Activated CD8-positive, alpha-beta memory T cell treated with anti-CD3 and anti-CD28 coated beads, Interleukin-2, amount 50 U/mL, for 48 hours (primary cell): ENCODE measurements around the gene TCF4.

Experiments used
- DNase-seq: peaks from one replicate; pipeline ENCODE4 v3.0.0-alpha.2; 2020

TCF4 gene

DNA sequence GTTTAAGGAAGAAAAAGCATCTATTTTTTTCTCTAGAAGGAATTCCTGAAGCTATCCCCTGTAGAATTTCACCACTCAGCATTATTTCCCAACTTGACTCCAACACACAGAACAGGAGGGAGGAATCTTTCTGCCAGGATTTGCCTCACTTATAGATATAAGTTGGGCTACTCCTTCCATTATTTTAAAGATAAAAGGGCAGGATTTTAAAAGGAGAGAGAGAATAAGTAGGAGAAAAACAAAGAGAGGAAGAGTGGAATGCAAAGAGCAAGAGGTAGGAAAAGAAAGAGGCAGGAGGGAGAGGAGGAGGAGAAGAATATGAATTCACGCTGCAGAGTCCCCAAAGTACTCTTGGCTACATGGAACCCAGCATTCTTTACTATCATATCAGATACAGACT, 182.5 kb downstream of the TCF4 start:
- DNase-seq = no peak

DNA sequence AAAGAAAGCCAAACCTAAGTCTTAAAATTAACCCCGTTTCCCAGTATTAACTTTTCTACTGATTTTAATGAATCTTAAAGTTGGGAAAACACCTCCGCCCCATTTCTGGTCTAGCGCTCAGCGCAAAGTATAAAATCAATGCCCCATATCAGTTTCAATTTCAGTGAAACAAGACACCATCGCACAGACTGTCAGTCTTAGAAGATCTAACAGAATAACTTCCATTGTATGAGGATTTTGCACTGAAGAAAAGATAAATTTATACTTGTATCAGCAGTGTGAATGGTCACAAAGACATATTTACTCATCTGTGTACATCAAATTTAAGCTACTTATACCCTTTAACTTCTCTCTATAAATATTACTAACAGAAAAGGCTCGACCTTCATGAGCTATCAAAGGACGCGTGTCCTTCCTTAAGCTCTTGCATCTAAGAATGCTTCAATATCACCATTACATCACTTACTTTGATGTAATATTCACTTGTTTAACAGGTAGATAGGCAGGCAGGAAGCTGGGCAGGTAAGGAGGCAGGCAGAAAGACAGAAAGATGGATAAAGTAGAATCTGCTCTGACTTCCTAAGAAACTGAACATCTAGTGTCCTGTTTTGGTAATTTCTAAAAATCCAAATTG, 183.0 kb downstream of the TCF4 start:
- DNase-seq = no peak

DNA sequence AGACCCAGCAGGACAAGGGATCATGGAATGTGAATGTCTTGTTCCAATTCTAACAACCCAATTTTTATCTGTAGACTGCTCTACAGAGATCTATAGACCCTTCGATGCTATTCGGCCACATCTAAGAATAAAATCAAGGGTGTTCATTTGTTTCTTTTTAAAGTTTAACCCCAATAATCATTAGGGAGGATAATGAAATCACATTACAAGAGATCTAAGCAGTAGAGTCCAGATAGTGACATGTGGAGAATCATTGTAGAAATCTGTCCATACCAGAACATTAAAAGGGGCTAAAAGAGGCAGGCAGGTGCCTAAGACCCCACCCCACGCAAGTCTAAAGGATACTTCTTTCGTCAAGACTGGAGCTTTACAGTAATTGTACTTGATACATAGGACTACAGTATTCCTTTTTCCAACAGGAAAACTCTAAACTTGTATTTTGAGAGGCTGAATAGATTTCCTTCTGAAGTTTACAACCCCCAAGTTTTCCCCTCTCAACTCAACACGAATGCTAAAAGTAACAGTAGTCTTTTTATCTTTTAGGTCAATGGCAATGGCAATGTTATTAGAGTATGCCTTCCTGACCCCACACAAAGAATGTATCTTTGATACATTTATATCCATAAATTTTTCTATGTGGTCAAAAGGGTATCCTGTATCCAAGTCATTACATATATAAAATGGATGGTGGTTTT, 183.7 kb downstream of the TCF4 start:
- DNase-seq = no peak

DNA sequence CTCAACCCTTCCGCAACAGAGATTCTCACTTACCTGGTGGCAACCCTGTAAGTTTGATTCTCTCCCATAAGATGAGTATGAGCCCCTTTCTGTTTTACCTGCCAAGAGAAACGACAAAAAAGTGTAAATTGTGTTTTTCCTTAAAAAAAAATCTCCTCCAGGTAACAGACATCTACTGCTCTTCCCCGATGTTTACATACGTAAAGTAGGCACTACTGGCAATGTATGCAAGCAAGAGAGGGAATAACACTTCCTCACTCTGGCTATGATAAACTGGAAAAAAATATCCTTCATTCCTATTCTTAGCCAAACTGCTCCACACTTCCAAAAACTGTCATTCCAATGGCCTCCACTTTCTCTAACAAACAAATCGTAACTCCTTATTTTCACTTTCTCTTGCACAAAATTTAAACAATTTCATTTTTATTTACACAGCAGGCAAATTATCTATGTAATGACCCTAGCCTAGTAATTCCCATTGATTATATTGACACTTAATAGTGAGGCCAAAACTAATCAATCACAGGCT, 184.5 kb downstream of the TCF4 start:
- DNase-seq = no peak

DNA sequence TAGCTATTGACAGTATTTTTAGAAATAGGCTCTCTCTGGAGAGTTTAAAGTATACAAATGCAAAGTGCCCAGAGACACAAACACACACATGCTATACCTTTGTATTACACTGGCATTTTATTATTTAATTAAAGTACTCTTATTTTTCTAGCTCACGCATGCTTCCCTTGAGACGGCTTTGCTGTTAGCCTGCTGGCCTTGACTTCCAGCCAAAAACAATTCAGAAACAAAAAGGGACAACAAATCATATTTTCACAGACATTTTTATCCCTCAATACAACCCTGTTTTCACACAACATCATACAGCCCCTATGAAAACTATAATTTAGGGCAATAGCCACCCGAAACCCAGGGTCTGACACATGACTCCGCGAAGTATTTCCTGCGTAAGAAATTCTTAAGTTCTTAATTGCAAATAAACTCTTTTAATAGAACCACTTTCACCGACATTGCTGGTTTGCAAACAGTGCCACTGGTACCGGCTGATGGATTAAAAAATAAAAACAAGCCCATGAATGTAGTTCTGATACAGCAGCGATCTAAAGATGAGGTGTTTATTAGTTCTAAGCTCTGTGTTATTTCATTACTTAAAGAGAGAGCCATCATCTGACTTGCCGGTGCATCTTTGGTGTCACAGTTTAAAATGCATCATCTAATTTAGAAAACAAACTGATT, 185.1 kb downstream of the TCF4 start:
- DNase-seq = no peak

DNA sequence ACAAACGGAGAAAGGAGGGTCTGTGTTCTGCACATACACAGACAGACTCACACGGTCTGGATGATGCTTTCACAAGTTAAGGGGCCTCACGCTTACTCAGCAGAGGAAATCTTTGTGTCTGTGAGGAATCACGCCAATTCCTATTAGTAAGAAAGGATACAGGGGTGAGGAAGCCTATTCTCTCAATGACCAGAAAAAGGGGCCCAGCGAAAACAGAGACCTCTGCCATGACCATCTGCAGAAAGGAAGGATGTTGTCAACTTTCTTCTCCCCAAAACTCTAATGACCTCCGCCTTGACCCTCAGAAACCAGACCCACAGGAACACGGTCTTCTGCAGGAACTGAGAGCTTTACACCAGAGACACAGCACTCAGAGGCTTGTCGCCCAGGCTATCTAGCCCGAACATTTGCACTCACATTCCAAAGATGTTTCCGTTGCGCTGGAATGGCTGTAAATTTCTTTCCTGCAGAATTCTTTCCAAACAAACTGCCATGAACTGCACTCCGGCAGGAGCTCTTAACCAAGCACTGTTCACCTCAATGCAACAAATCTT, 186.3 kb downstream of the TCF4 start:
- no peak for DNase-seq

DNA sequence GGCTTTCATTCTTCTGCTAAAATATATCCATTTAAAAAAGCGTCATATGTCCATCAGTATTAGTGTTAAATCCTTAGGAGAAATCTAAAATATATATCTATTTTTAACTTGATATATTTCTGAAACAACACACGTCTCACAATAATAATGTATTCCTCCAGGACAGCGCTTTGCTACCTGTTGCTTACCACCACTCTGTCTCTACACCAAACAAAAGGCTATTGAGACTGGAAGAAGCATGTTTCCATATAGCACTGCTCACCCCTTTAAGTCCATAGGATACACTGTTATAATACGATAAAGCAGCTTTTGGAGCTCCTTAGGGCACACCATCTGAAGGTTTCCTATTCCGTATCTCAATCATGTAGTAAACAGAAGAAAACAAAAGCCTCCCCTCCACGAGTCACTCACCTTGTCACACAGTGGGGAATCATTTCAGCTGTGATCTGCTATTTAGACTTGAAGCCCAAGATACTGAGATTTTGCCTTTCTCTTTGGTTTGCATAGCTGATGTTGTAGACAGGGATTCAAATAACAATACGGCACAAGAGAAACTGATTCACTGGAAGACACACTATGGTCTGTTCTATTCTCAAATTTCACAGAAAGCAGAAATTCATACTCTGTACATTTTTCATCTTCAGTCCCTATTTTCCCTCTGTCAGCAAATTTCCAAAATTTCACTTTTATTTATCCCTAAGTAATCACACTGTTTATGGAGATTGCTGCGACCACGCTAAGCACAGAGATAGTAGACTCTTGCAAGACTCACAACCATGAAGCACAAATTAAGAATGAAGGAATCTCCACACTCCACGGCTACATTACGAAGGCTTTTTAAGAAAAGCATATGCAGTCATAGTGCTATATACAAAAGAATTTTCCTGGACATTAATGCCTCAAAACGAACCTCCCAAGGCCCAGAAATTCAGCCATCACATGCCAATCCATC, 187.1 kb downstream of the TCF4 start:
- DNase-seq = no peak

DNA sequence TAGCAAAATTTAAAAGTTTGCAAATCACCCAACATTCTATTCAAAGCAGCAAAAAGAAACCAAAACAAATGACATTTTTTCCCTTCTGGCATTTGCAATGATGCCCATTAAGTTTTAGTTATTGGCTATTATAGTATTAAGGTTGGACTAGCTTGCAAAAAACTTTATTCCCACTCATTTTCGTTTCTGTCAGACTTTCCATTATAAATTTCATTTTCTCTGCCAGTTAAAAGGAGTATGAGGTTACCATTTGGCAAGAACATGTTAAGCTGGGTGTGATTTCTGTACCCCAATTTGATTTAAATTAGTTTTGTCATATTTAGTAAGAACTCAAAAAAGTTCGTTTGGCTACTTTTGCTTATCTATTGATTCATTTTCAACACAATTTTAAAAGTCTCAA, 187.9 kb downstream of the TCF4 start:
- DNase-seq = no peak

DNA sequence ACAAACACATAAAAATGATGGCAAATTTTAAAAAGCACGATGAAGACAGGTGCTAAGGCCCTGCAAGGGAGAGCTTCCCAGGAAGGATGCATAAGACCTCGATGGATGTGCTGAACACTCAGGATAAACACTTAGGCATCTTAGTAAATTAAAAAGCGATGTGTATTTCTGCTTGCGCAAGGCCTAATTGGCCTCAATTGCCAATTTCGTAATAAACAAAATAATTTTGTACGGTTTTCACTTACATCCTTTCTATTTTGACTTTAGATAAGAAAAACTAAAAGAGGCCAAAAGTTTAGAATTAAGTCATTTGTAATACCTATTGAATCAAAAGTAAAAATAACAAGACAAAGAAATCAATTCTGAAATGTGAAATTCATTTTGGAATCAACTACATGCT, 189.1 kb downstream of the TCF4 start:
- no peak for DNase-seq

DNA sequence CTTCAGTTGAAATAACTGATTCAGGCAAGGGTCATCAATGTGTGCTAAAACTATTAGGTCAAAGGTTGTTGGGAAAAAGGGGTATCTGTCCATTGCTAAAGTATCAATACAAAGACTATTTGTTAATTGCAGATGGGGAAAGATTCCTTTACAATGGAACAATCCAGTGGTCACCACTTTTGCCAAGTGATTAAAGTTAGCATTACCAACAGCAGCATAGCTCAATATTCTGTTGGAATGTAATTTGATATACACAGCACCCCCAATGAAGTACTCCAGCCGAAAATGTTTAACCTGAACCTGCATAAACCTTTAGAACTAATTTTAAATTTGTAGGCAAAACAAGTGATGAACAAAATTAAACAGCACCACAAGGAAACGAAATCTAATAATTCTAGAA, 191.0 kb downstream of the TCF4 start:
- no peak for DNase-seq

DNA sequence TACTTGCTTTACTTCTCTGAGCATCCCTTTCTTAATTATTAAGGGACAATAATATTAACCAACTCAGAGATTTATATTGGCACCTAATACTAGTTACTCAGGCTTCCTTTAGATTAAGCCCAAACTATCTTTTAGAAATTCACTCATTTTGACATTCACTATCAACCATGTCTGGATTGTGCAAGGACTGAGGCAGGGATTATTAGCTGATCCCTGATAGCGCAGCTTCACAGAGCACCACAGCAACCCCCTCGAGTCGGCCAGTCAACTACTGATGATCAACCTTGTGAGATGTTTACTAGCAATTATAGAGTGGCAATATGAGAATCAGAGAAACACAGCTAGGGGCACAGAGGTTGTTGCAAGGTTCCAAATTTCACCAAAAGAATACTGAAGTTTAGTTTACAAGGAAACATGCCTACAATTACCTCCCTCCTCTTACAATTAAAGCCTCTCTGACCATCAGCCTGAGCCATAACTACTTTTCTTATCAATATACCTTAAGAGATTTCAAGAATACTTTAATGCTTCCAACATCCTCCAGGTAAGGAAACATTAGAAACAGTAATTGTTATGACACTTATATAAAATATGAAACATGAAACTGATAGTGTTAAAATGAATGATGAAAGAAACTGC, 191.6 kb downstream of the TCF4 start:
- no peak for DNase-seq

DNA sequence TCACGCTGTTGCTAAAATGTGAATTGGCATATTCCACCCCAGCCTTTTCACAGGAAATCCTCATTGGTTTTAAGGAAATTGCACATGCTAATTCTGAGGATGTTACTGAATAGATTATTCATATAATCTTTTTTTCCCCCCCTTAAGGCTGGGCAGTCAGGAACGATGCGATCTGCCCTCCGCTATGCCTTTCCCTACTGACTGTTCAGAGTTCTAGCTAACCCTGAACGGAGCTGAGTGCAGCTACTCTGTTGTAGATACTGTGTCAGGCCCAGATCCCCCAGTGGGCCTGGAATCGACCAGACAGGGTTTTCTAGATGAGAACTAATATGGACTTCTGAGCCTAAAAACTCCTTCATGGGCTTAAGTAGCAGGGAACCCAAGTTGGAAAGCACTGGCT, 192.2 kb downstream of the TCF4 start:
- no peak for DNase-seq

DNA sequence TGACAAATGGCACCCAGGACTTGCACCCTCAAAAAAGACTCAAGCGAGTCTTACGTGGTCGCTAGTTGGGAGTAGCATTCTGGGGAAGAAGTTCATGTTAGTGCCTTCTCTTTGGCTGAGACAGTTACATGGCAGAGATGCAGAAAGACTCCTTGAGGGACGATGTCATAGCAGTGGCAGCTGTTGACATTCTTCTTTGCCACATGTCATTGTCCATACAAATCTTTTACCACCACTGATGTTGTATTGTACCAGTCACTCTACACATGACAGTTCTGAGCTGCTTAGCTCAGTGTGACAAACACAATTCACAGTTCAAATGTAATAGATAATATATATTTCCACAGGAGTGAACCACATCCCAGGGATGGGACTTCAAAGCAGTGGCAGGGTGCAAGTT, 197.1 kb downstream of the TCF4 start:
- no peak for DNase-seq

DNA sequence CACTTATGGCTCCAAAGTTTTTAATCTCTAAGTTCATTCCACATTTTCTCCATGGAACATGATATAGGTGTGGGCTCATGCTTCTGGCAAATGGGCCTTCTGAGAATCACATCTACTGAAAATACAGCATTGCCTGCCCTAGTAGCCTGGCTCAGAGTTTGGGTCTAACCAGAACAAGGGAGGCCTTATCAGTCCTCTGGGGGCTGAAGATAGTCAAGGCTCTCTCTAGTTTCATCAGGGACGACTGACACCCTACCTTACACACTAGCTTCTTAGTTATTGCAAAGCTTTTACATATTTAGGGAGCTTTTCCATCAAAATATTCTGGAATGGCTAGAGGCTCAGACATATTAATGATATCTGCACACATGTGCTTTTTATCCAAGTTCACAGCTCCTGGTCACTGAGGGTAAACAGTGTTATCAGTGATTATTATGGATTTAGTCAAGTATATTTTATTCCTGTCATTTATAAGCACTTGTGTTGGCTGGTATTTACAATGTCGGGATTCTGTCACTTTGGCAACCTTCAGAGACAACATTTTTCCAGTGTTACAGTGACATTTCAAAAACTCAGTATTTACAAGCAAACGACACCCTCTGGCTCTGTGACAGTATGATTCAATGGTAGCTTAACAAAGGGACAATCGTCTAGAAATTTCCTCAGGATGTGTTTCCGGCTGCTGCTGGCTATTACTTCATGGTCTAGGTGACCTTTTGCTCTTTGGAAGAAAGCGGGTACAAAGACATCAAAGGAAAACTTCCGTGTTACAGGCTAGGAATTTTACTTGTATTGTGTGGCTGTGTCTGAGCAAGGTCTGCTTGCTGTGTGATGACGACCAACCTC, 200.6 kb downstream of the TCF4 start:
- no peak for DNase-seq

DNA sequence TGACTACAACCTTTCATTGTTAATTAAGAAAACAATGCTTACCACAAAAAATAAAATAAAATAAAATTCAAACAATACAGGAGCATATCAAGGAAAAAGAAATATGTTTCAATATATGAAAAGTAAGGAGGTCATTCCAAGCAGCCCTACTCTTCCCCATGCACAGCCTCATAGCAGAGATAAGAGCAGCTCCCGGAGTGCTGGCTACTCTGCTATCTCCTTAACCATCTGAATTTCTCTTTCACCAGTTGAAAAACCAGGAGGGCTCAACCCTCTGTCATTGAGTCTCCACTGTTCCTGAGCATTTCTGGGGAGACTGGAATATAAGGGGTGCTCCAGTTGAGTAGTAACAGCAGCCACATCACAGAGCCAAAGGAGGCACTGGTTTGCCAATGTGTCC, 201.4 kb downstream of the TCF4 start:
- DNase-seq = no peak

DNA sequence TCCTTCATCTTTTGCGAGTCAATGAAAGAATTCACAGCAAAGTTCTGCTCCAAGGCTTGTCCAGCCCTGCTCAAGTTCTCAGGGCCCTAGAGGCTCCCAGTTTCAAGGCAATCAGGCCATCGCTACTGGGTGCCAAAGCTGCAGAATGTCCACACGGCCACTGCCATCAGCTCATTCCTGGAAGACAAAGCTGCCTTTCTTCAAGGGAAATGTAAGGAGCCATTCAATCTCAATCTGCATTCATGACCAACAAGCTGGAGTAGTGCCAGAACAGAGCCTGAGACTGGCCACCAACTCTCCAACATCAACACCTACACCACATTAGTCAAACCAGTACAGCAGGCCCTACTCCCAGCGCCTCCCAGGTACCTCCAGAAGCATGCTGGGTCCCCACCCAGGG, 202.2 kb downstream of the TCF4 start:
- no peak for DNase-seq

DNA sequence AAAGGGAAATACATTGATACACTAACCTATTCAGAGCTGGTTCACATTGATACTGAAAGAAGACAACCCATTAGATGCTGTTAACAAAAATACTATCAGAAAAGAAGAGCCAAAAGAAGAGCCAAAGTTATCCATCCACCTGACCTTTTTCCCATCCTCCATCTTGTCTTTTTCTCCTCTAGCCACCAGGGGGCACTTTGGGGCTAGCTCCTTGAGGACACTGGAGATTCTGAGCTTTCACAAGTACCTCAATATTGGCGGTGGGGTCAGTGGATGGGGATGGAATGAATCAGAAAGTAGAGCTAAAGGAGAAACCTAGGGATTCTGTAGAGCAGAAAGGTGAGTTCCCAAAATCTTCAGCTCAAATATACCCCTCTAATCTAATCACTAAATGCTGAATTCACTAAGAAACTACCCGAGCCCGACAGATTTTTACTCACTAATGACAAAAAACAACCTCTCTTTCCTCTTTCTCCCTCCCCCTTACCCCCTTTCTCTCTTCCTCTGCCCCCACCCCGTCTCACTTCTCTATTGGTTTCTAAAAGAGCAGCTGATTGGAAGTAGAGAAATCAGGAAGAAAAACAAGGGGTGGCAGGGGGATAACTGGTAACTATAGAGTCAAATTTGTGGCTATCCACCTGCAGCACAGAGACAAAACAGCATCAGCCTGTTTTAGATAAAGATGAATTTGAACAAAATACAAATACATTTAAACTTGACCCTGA, 203.3 kb downstream of the TCF4 start:
- DNase-seq = no peak

DNA sequence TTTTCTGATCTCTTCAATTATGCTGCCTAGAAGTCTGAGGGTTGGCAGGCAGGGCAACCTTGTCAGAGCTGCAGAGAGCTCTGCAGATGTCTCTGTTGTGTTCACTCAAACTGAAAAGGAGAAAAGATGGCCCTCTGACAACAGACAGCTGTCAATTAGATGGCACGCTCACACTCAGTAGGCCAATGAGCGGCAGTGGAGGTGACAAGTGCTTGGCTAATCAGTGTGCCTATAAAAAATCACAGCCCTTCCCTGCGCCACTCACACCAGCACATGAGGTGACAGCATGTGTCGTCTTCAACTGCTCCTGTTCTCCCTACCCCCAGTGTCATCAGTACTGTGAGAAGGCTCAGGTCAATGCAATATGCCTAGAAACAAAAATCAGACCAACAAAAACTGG, 203.9 kb downstream of the TCF4 start:
- DNase-seq = no peak

DNA sequence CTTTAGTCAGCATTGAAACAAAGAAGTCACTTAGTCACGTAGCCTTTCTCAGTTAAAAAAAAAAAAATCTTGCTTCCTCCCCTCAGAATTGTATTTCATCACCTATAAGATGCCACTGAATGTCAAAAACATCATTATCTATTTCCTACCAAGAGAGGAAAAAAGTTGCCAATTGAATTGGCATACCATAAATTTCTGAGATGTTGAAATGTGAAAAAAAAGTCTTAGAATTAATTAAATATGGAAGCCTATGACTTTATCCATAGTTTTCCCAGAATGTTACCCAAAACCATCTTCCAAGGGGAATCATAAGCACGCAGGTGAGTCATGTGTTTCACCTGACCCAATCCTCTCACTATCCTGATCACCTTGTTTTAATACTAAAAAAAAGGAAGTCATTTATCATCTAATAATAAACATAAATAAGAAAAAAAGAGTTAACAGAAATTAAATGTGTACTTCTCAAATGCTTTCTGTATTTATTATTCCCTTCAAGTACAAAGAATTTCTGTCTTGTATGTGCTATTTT, 205.7 kb downstream of the TCF4 start:
- no peak for DNase-seq

DNA sequence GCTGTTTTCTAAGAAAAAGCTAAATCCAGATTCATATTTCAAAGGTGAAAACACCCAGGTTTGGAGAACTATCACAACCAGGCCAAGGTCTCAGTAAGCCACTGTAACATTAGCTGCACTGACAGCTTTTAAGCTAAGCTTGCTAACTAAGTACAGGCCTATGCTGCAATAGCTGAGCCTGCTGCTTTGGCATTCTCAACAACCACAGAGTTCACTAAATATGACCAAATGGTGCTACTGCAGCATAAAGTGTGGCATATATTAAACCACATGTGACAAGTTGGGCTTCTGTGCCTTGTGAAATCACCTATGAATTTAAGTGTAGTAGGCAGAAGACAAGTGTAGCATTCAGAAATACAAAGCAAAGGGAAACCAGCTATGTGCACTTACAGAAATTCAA, 206.7 kb downstream of the TCF4 start:
- no peak for DNase-seq
